Mesodermal cell (in vitro differentiated cells): ENCODE data around the gene UBE2G2.

Experiments
- H3K27ac ChIP-seq: 2 replicates; pipeline ENCODE4 v1.7.0; 2013; ENCODE audit warnings: mild to moderate bottlenecking, low read depth, low read length, moderate library complexity; ENCODE audit not compliant: severe bottlenecking
- H3K36me3 ChIP-seq: 2 replicates; pipeline ENCODE4 v1.7.1; 2013; ENCODE audit warnings: mild to moderate bottlenecking, low read length, moderate library complexity; ENCODE audit not compliant: control insufficient read depth, insufficient read depth
- H3K4me1 ChIP-seq: one replicate; pipeline ENCODE4 v1.7.1; 2013; ENCODE audit warnings: mild to moderate bottlenecking, low read length; ENCODE audit not compliant: insufficient read depth, control insufficient read depth, poor library complexity, severe bottlenecking
- H3K4me3 ChIP-seq: 2 replicates; pipeline ENCODE4 v1.7.0; 2013; ENCODE audit warnings: low read length, control low read depth, mild to moderate bottlenecking; ENCODE audit not compliant: insufficient read depth, poor library complexity, severe bottlenecking; ENCODE audit errors: extremely low read depth
- H3K9me3 ChIP-seq: 2 replicates; pipeline ENCODE4 v1.7.1; 2013; ENCODE audit warnings: mild to moderate bottlenecking, low read length, moderate library complexity; ENCODE audit not compliant: control insufficient read depth
- WGBS, 2 experiments: methylation state at CpG; one replicate each; pipeline ENCODE4 v1.1.5; 2013; ENCODE audit warnings: missing lambda C conversion rate in 2 of 2; ENCODE audit not compliant: insufficient coverage in 2 of 2; 5-methylcytosine and 5-hydroxymethylcytosine counted together

The UBE2G2 gene

DNA sequence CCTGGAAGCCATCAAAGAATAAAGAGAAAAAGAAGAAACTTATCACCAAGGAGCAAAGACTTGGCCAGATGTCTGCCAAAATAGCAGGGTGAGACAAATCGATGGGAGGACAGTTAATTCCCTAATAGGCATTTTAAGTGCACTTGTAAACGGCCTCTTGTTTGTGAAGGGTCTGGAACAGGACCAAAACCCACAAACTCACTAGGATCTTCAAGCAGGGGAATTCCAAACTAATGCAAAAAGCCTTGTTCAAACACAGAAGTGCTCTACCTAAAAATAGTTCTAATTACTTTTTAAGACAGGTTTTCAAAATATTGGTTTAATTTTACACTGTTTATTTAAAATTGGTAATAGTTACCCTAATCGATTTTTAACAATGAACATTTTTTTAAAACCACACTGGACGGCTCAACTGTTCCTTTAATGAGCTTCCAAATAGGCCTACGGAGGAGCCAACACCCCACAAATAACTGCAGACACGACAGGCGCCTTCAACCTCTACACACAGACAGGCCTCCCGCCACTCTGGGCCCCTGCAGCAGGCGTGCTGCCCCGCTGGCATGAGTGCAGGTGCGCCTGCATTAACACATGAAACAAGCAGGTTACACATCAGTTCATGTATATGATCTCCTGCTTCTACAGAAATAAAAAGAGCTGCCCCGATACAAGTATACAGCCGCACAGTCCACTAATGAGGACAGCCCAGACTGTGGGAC, 15.8 kb downstream of the UBE2G2 start:
- 92 to 93% methylated on average over 9 to 11 of the region's 13 CpGs for WGBS, 2 experiments
- no peak overlapping the region for H3K4me3 ChIP-seq
- H3K36me3 ChIP-seq: peaks cover 65% of the 10 kb centered on the region
- peaks cover 8% of the 10 kb centered on the region for H3K9me3 ChIP-seq
- no peak overlapping the region for H3K27ac ChIP-seq
- H3K4me1 ChIP-seq: no peaks in the 10 kb centered on the region

DNA sequence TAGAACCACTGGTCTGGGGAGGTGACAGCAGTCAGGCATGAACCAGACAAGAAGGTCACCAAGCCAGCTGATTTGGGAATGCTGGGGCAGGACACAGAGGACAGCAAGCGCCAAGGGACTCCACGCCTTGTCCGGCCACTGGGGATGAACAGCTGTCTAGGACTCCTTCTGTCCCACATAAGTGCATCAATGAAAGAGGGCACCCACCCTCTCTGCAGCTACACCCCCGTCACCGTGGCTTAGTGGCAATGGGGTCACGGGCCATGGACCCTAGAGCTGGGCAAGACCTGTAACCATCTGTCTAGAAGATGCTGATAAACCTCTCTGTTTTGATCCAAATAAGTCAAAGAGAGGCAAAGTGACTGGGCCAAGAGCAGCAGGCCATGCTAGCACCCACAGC, 16.8 kb downstream of the UBE2G2 start:
- Histone ChIP-seq H3K36me3 (peaks cover 67% of the 10 kb centered on the region), H3K4me3 (no peak overlapping the region), H3K27ac (no peak overlapping the region), H3K9me3 (peaks cover 8% of the 10 kb centered on the region), H3K4me1 (no peaks in the 10 kb centered on the region)
- 97 to 100% methylated on average over 6 of the region's 6 CpGs for WGBS, 2 experiments

DNA sequence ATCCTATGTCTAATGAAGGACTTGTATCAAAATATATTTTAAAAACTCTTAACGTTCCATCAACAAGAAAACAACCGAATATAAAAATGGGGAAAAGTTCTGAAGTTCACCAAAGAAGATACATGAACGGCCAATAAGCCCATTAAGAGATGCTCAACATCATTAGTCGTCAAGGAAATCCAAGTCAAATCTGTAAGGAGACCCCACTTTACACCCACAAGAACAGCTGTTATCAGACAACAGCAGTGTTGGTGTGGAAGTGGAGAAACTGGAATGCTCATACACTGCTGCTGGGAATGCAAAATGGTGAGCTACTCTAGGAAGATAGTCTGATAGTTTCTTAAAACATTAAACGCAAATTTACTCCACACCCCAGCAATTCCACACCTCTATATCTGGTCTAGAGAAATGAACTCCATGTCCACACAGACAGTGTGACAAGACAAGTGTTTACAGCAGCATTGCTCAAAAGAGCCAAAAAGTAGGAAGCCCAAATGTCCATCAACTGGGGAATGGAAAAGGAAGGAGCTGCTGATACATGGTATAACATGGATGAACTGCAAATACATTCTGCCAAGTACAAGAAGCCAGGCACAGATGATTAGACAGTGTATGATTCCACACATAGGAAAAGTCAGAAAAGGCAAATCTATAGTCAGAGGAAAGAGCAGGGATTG, 18.5 kb downstream of the UBE2G2 start:
- WGBS, 2 experiments: 40% methylated on average over 1 of the region's 5 CpGs; no CpG with 5 or more reads in 1 of the 2 experiments
- Histone ChIP-seq H3K9me3 (peaks cover 8% of the 10 kb centered on the region), H3K4me1 (peaks cover 9% of the 10 kb centered on the region), H3K27ac (no peak overlapping the region), H3K36me3 (peaks cover 64% of the 10 kb centered on the region), H3K4me3 (no peak overlapping the region)

DNA sequence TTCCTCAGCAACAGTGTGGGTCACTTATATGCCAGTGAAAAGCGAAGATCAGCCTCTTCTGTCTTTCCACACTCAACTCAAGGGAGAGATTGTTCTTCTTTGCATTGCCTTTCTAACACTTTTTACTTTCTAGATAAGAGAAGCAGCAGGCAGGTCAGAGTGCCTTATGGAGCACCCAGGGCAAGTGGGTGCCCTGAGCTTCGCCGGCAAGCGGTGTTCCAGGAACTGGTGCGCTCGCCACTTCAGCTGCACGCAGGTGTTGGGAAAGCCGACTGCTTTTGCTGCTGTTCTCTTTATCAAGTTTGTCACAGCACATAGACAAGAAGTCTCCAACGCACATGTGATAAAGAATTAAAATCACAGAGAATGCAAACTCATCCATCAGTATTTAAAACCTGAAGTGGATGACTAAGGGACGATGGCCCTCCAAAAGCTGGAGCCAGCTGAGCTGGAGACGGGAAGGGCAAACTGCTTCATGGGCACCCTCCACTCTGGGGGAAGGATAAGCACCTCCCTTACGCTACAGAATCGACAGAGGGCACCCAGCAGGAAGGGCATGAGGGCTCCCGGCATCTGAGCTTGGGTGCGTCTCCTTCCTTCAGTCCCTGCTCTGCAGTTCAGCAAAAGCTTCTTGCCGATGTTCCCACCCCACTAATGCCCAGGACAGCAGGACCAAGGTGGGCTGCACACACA, 20.7 kb downstream of the UBE2G2 start:
- H3K27ac ChIP-seq: no peak overlapping the region
- 95 to 96% methylated on average over 13 of the region's 16 CpGs for WGBS, 2 experiments

DNA sequence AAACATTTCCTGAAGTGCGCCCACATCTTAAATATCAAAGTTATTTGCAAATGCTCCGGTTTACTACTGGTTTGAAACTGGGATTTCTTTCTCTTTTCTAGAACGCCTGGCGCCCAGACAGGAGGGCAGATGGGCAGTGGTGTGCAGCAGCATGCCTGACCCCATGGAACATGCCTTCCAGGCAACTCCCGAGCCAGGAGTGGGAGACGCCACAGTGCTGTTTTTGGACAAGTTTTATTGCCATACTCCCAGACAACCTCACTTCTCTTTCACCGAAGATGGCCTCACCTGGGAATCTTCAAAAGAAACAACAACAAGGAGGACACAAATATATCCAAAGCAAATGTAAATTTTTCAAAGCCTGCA, 21.5 kb downstream of the UBE2G2 start:
- 90 to 96% methylated on average over 5 to 6 of the region's 7 CpGs for WGBS, 2 experiments
- no peak overlapping the region for H3K4me3 ChIP-seq
- H3K36me3 ChIP-seq: peaks cover 59% of the 10 kb centered on the region
- peaks cover 8% of the 10 kb centered on the region for H3K9me3 ChIP-seq
- peaks cover 9% of the 10 kb centered on the region for H3K4me1 ChIP-seq
- H3K27ac ChIP-seq: no peak overlapping the region

More for the DNA sequence above, 20.7 kb downstream of the UBE2G2 start:
- Histone ChIP-seq H3K36me3 (peaks cover 65% of the 10 kb centered on the region), H3K4me1 (peaks cover 9% of the 10 kb centered on the region), H3K9me3 (peaks cover 8% of the 10 kb centered on the region), H3K4me3 (no peak overlapping the region)

- Histone ChIP-seq H3K9me3 (peaks cover 8% of the 10 kb centered on the region), H3K36me3 (peaks cover 59% of the 10 kb centered on the region), H3K4me1 (peaks cover 9% of the 10 kb centered on the region), H3K4me3 (no peak overlapping the region), H3K27ac (no peak overlapping the region)
- WGBS, 2 experiments: 92 to 93% methylated on average over 11 to 13 of the region's 17 CpGs
Observed at GRCh38 chr21:44779417-44780136, 22.0 kb downstream of the UBE2G2 start.

DNA sequence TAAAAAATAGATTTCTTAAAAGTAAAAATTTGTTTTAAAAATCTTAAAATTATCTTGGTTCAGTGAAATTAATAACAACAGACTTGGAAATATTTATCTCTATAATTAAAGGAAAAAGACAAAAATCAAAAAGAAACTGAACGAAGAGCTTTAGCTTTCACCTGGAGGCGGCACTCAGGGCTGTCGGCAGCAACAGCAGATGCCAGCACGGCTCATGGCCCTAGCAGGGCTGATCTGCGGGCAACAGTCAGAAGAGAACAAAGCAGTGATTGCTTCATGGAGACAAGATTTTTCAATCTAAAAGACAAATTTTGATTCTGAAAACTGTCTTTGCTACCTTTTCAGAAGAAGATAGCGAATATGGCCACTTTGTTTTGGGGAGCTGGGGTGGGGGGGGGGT, 22.6 kb downstream of the UBE2G2 start:
- 96 to 98% methylated on average over 5 of the region's 6 CpGs for WGBS, 2 experiments
- no peak overlapping the region for H3K4me3 ChIP-seq
- peaks cover 9% of the 10 kb centered on the region for H3K4me1 ChIP-seq
- peaks cover 8% of the 10 kb centered on the region for H3K9me3 ChIP-seq
- peaks cover 57% of the 10 kb centered on the region for H3K36me3 ChIP-seq
- no peak overlapping the region for H3K27ac ChIP-seq

DNA sequence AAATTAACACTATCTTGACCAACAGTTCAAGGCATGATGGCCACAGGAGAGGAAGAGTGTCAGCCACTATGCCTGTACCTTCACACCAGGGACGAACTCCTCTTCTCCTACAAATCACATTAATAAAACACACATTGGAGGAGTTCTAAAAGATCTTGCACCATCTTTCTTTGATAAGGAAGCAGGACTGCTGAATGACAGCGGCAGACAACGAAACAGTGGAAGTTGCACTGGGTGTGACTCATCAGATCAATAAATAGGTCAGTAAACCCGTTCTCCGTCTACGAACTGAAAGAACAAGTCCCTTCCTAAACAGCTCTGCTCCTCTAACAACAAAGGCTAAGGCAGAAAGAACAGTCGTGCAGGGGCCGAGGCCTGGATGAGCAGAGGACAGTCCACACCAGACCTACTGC, 23.1 kb downstream of the UBE2G2 start:
- peaks cover 5% of the 10 kb centered on the region for H3K9me3 ChIP-seq
- peaks cover 9% of the 10 kb centered on the region for H3K4me1 ChIP-seq
- peaks cover 56% of the 10 kb centered on the region for H3K36me3 ChIP-seq
- WGBS, 2 experiments: 92 to 100% methylated on average over 2 to 5 of the region's 8 CpGs
- no peak overlapping the region for H3K27ac ChIP-seq
- no peak overlapping the region for H3K4me3 ChIP-seq

DNA sequence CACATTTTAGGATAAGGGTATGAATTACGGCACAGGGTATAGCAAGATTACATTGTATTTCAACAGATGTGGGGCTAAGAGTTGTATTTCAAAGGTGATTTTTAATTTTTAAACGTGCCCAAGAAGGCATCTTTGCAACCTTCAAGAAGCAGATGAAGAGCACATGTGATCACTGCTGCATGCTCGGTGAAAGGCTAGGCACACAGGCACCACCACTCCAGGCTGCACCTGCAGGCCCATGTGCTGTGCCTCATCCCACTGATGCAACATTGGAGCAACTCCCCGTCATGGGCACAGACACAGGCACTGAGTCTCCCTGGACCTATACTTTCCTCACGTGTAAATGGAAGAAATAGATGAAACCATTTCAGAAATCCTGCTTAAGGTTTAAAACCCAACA, 23.5 kb downstream of the UBE2G2 start:
- H3K4me3 ChIP-seq: no peak overlapping the region
- WGBS, 2 experiments: 94 to 95% methylated on average over 4 to 5 of the region's 5 CpGs
- H3K4me1 ChIP-seq: peaks cover 9% of the 10 kb centered on the region
- H3K27ac ChIP-seq: no peak overlapping the region
- peaks cover 56% of the 10 kb centered on the region for H3K36me3 ChIP-seq
- H3K9me3 ChIP-seq: peaks cover 1% of the 10 kb centered on the region

GRCh38 chr21:44774972-44775371, 26.6 kb downstream of the UBE2G2 start:
- no peaks in the 10 kb centered on the region for H3K9me3 ChIP-seq
- WGBS, 2 experiments: 97 to 100% methylated on average over 8 of the region's 8 CpGs
- peaks cover 65% of the 10 kb centered on the region for H3K36me3 ChIP-seq
- no peak overlapping the region for H3K27ac ChIP-seq
- no peak overlapping the region for H3K4me3 ChIP-seq
- H3K4me1 ChIP-seq: peaks cover 9% of the 10 kb centered on the region
